CD1c-positive myeloid dendritic cell (primary cell): ENCODE measurements around the gene SEMA3D.
A peak's percentile ranks its signal among the peaks of the same experiment; 100 is the strongest.

ENCODE experiments used
- DNase-seq: peaks from one replicate; pipeline ENCODE4 v3.0.0-alpha.2; 2016; ENCODE audit errors: extremely low spot score

The SEMA3D gene

GRCh38 chr7:85079434-85079833 lies 107.4 kb downstream of the SEMA3D start:
- DNase-seq = no peak

- DNase-seq = no peak
These were observed 108.7 kb downstream of the SEMA3D start for GRCh38 chr7:85078181-85078580.

GRCh38 chr7:85075864-85076263 lies 111.0 kb downstream of the SEMA3D start:
- DNase-seq = no peak

GRCh38 chr7:85074992-85075391 lies 111.9 kb downstream of the SEMA3D start:
- no peak for DNase-seq

GRCh38 chr7:85074016-85074415 lies 112.8 kb downstream of the SEMA3D start:
- DNase-seq = no peak

- DNase-seq = no peak
These were observed 115.8 kb downstream of the SEMA3D start for GRCh38 chr7:85070967-85071628.

- no peak for DNase-seq
These were observed 118.1 kb downstream of the SEMA3D start for GRCh38 chr7:85068799-85069198.

GRCh38 chr7:85067371-85067770 lies 119.5 kb downstream of the SEMA3D start:
- no peak for DNase-seq

- DNase-seq = no peak
These were observed 120.9 kb downstream of the SEMA3D start for GRCh38 chr7:85065888-85066485.

- no peak for DNase-seq
These were observed 121.5 kb downstream of the SEMA3D start for GRCh38 chr7:85065306-85065705.

GRCh38 chr7:85062651-85063050 lies 124.2 kb downstream of the SEMA3D start:
- DNase-seq = no peak

- DNase-seq = no peak
These were observed 125.4 kb downstream of the SEMA3D start for GRCh38 chr7:85061456-85061855.

GRCh38 chr7:85060696-85061095 lies 126.2 kb downstream of the SEMA3D start:
- no peak for DNase-seq

GRCh38 chr7:85055906-85056305 lies 130.9 kb downstream of the SEMA3D start:
- no peak for DNase-seq

GRCh38 chr7:85055196-85055595 lies 131.7 kb downstream of the SEMA3D start:
- no peak for DNase-seq

GRCh38 chr7:85054306-85054705 lies 132.6 kb downstream of the SEMA3D start:
- no peak for DNase-seq

GRCh38 chr7:85052894-85053293 lies 134.0 kb downstream of the SEMA3D start:
- DNase-seq = no peak

GRCh38 chr7:85052056-85052737 lies 134.7 kb downstream of the SEMA3D start:
- DNase-seq = no peak

GRCh38 chr7:85046534-85046933 lies 140.3 kb downstream of the SEMA3D start:
- no peak for DNase-seq

GRCh38 chr7:85041605-85042216 lies 145.1 kb downstream of the SEMA3D start:
- DNase-seq = peak; percentile 51

- no peak for DNase-seq
These were observed 147.5 kb downstream of the SEMA3D start for GRCh38 chr7:85039196-85039923.

GRCh38 chr7:85038466-85038865 lies 148.4 kb downstream of the SEMA3D start:
- no peak for DNase-seq
